Spleen (tissue), 11 donors: Measurements from ENCODE around the gene WDR91. TPM values are rescaled to one million over a fixed set of nuclear protein-coding genes. Genes with fewer than 3 reads are reported as not detected.

Source experiments
- DNase-seq: peaks from one replicate; pipeline ENCODE4 v3.0.0-alpha.2; 2020
- H3K27ac ChIP-seq, 8 donors: fragments of 200-600 bp; sonication (generic) in 7 of 8; 1 replicate in 4 of 8; 2 replicates in 4 of 8; pipeline versions ENCODE4 v1.5.0 to v1.8.0; 2016 to 2021; ENCODE audit warnings: inconsistent platforms in 4 of 8, mild to moderate bottlenecking in 4 of 8, moderate library complexity in 1 of 8
- H3K27me3 ChIP-seq, 7 donors: fragments of 200-600 bp; sonication (generic) in 6 of 7; replicated peaks in 1 of 7; 1 replicate in 4 of 7; 2 replicates in 3 of 7; pipeline versions ENCODE4 v1.5.0 to v1.8.0; 2016 to 2021; ENCODE audit warnings: inconsistent platforms in 3 of 7, mild to moderate bottlenecking in 1 of 7
- H3K36me3 ChIP-seq, 6 donors: fragments of 200-600 bp; sonication (generic) in 5 of 6; 1 replicate in 4 of 6; 2 replicates in 2 of 6; pipeline versions ENCODE4 v1.5.0 to v1.8.0; 2016 to 2021; ENCODE audit warnings: inconsistent platforms in 2 of 6
- H3K4me1 ChIP-seq, 6 donors: fragments of 200-600 bp; sonication (generic) in 5 of 6; 1 replicate in 3 of 6; 2 replicates in 3 of 6; pipeline versions ENCODE4 v1.5.0 to v1.8.0; 2016 to 2021; ENCODE audit warnings: inconsistent platforms in 3 of 6
- H3K4me3 ChIP-seq, 8 donors: fragments of 200-600 bp; sonication (generic) in 7 of 8; 1 replicate in 4 of 8; 2 replicates in 4 of 8; pipeline versions ENCODE4 v1.5.0 to v1.8.0; 2016 to 2021; ENCODE audit warnings: inconsistent platforms in 4 of 8, mild to moderate bottlenecking in 4 of 8, moderate library complexity in 2 of 8
- H3K9me3 ChIP-seq, 8 donors: fragments of 200-600 bp; sonication (generic) in 7 of 8; 1 replicate in 4 of 8; 2 replicates in 4 of 8; pipeline versions ENCODE4 v1.5.0 to v1.8.0; 2016 to 2021; ENCODE audit warnings: inconsistent platforms in 4 of 8
- CTCF ChIP-seq, 11 experiments: fragments of 200-600 bp in 7 of 11; fragments of 450-650 bp in 4 of 11; sonication (generic) in 4 of 11; IDR thresholded peaks in 8 of 11; conservative IDR thresholded peaks in 3 of 11; 1 replicate in 7 of 11; 2 replicates in 4 of 11; pipeline versions ENCODE4 v1.4.0 to v1.8.0; 2016 to 2021; ENCODE audit warnings: antibody characterized with exemption in 11 of 11, inconsistent platforms in 4 of 11, mild to moderate bottlenecking in 1 of 11
- POLR2A ChIP-seq, 3 donors: fragments of 450-650 bp; IDR thresholded peaks; one replicate each; pipeline ENCODE4 v1.5.1; 2017; ENCODE audit warnings: antibody characterized with exemption in 3 of 3, mild to moderate bottlenecking in 1 of 3
- POLR2AphosphoS5 ChIP-seq, 3 donors: sonication (generic); formaldehyde crosslinking; IDR thresholded peaks; one replicate each; pipeline ENCODE4 v1.5.1; 2017; ENCODE audit warnings: antibody characterized with exemption in 3 of 3
- WGBS, 5 donors: extraction: QIAGEN DNeasy Blood & Tissue Kit in 3 of 5; methylation state at CpG; one replicate each; pipeline versions ENCODE4 v1.1.5 to v1.1.7; 2013 to 2018; 5-methylcytosine and 5-hydroxymethylcytosine counted together
- intact Hi-C: fragments of 100-400 bp; cut with DNase I; formaldehyde crosslinking; loops from one replicate; pipeline ENCODE4 v1.15.0; 2023; ENCODE audit warnings: low total_unique reads
- polyA plus RNA-seq, 3 donors: library from polyadenylated mRNA; stranded (reverse); fragments of 200-250 nt; gene quantifications; one replicate each; pipeline ENCODE4 v1.2.1, GENCODE V29; 2013
- total RNA-seq, 7 donors: library from RNA; depleted of rRNA in 3 of 7; stranded (reverse); fragments of >200 nt in 3 of 7; fragmentation: NEBNext Ultra II Directional in 4 of 7; extraction: Animal tissue kit (Norgen Biotek cat#: 25700) in 4 of 7; gene quantifications; one replicate each; pipeline versions ENCODE4 v1.1.0 to v1.2.1, GENCODE V29; 2016 to 2021
- donor health status: healthy with polysubstance abuse.
- donor health status: DM: no; HTN: no; CAD: no; lungs with moderate emphysema.
- donor health status: DM: no; HTN: no; CAD: no.
- donor health status: Bipolar disorder and iron deficiency.
- donor health status: healthy.
- donor health status: DM: no; HTN: no; CAD: no.
- donor health status: DM: yes; HTN: yes; CAD: no.

The WDR91 gene
- total and polyA plus RNA-seq, 10 donors, result 6.9 to 31.3 (median 21.0) TPM

GRCh38 chr7:135169141-135169963, 42.0 kb downstream of the WDR91 start:
- H3K27me3 ChIP-seq, result no peaks in the 10 kb centered on the region
- H3K4me1 ChIP-seq, result peaks cover 51 to 74% (median 68%) of the 10 kb centered on the region in 6 donors
- no peaks in the 10 kb centered on the region for H3K9me3 ChIP-seq
- peaks cover 0 to 47% (median 27%) of the 10 kb centered on the region in 6 donors for H3K36me3 ChIP-seq
- H3K27ac ChIP-seq, result peak overlapping the region; percentile 85 to 100 (median 98)
- peak in 2 of 3 donors; percentile 59 to 72 for TF ChIP-seq POLR2AphosphoS5 (IDR thresholded peaks at IDR 0.05)
- peak in 9 of 11 experiments; percentile 37 to 69 (median 52) for TF ChIP-seq CTCF (IDR thresholded peaks at IDR 0.05 in 8 of 11, conservative IDR thresholded peaks at IDR 0.05 in 3 of 11)
- no peak for TF ChIP-seq POLR2A (IDR thresholded peaks at IDR 0.05)
- 42 to 56% (median 44%) methylated on average over 11 of the region's 11 CpGs for WGBS, 5 donors
- intact Hi-C loops, result loop anchor here (10.0 kb wide), 1 partner anchor 185 kb away; the partner anchor contains the start of gene AGBL3
- peak overlapping the region; percentile 42 to 81 (median 66) for H3K4me3 ChIP-seq
- peak; percentile 88 for DNase-seq

- intact Hi-C loops, result loop anchor here (10.0 kb wide), 1 partner anchor 184 kb away; the partner anchor contains the start of gene AGBL3
- Histone ChIP-seq H3K4me3 (peak overlapping the region in 5 of 8 donors; percentile 1 to 81 (median 66)), H3K27me3 (no peaks in the 10 kb centered on the region), H3K36me3 (peaks cover 0 to 54% (median 29%) of the 10 kb centered on the region in 6 donors), H3K4me1 (peaks cover 58 to 82% (median 74%) of the 10 kb centered on the region in 6 donors), H3K9me3 (no peaks in the 10 kb centered on the region), H3K27ac (peak overlapping the region; percentile 85 to 100 (median 98))
- DNase-seq, result peak; percentile 80
- TF ChIP-seq POLR2AphosphoS5 (IDR thresholded peaks at IDR 0.05) (peak in 1 of 3 donors; percentile 7), POLR2A (IDR thresholded peaks at IDR 0.05) (no peak)
- 86 to 94% (median 89%) methylated on average over 11 to 13 of the region's 13 CpGs for WGBS, 5 donors
Measured at GRCh38 chr7:135168489-135169140, 42.7 kb downstream of the WDR91 start.

- H3K9me3 ChIP-seq, result no peaks in the 10 kb centered on the region
- WGBS, 5 donors, result 23 to 56% (median 52%) methylated on average over 6 to 8 of the region's 9 CpGs
- no peaks in the 10 kb centered on the region for H3K27me3 ChIP-seq
- H3K4me1 ChIP-seq, result peaks cover 58 to 83% (median 79%) of the 10 kb centered on the region in 6 donors
- TF ChIP-seq POLR2AphosphoS5 (IDR thresholded peaks at IDR 0.05) (peak in 1 of 3 donors; percentile 38), CTCF (IDR thresholded peaks at IDR 0.05 in 8 of 11, conservative IDR thresholded peaks at IDR 0.05 in 3 of 11) (no peak), POLR2A (IDR thresholded peaks at IDR 0.05) (no peak)
- DNase-seq, result peak; percentile 82
- intact Hi-C loops, result loop anchor here (10.0 kb wide), 1 partner anchor 183 kb away; the partner anchor contains the start of gene AGBL3
- peak overlapping the region in 2 of 8 donors; percentile 1 to 79 for H3K4me3 ChIP-seq
- H3K27ac ChIP-seq, result peak overlapping the region; percentile 85 to 100 (median 98)
- H3K36me3 ChIP-seq, result peaks cover 0 to 60% (median 29%) of the 10 kb centered on the region in 6 donors
Measured at GRCh38 chr7:135168001-135168400, 43.3 kb downstream of the WDR91 start.

GRCh38 chr7:135167365-135167917, 43.9 kb downstream of the WDR91 start:
- H3K27me3 ChIP-seq, result no peaks in the 10 kb centered on the region
- H3K4me3 ChIP-seq, result peak overlapping the region in 1 of 8 donors; percentile 79
- no peak for TF ChIP-seq CTCF (IDR thresholded peaks at IDR 0.05 in 8 of 11, conservative IDR thresholded peaks at IDR 0.05 in 3 of 11)
- TF ChIP-seq POLR2A (IDR thresholded peaks at IDR 0.05), result no peak
- TF ChIP-seq POLR2AphosphoS5 (IDR thresholded peaks at IDR 0.05), result peak in 2 of 3 donors; percentile 18 to 20
- peak overlapping the region; percentile 64 to 100 (median 96) for H3K27ac ChIP-seq
- intact Hi-C loops, result loop anchor here (10.0 kb wide), 1 partner anchor 183 kb away; the partner anchor contains the start of gene AGBL3
- DNase-seq, result no peak
- 59 to 73% (median 61%) methylated on average over 12 of the region's 12 CpGs for WGBS, 5 donors
- peaks cover 0 to 66% (median 29%) of the 10 kb centered on the region in 6 donors for H3K36me3 ChIP-seq
- H3K4me1 ChIP-seq, result peaks cover 58 to 83% (median 79%) of the 10 kb centered on the region in 6 donors
- peaks cover 0 to 2% (median 0%) of the 10 kb centered on the region in 8 donors for H3K9me3 ChIP-seq
